Hepatocyte (in vitro differentiated cells): ENCODE measurements around the gene CEP85.

Experiments
- CTCF ChIP-seq: fragments of 200-600 bp; sonication (generic); IDR thresholded peaks from 2 replicates; pipeline ENCODE4 v1.5.1; 2016; ENCODE audit warnings: antibody characterized with exemption, mild to moderate bottlenecking; ENCODE audit not compliant: poor library complexity
- EZH2 ChIP-seq: fragments of 200-600 bp; sonication (generic); IDR thresholded peaks from 2 replicates; pipeline ENCODE4 v1.6.1; 2016; ENCODE audit warnings: antibody characterized with exemption, mild to moderate bottlenecking, borderline replicate concordance
- EZH2phosphoT487 ChIP-seq: fragments of 200-600 bp; sonication (generic); IDR thresholded peaks from one replicate; pipeline ENCODE4 v1.6.1; 2018; ENCODE audit warnings: antibody characterized with exemption, mild to moderate bottlenecking, low read depth, moderate library complexity; ENCODE audit not compliant: unreplicated experiment, severe bottlenecking

GRCh38 chr1:26297791-26298124 is 63.8 kb downstream of the CEP85 start:
- TF ChIP-seq CTCF: no peak
- TF ChIP-seq EZH2: no peak
- no peak for TF ChIP-seq EZH2phosphoT487
